ENCODE data around the gene ARSA. TPM values are rescaled to one million over a fixed set of nuclear protein-coding genes. Genes with fewer than 3 reads are reported as not detected.

ARSA gene
- total and polyA plus RNA-seq, 2 of the 13 experiments (the other 11 are each of a cell fraction or from before 2014, with no cell fraction given), result 9.0 to 11.5 TPM

DNA sequence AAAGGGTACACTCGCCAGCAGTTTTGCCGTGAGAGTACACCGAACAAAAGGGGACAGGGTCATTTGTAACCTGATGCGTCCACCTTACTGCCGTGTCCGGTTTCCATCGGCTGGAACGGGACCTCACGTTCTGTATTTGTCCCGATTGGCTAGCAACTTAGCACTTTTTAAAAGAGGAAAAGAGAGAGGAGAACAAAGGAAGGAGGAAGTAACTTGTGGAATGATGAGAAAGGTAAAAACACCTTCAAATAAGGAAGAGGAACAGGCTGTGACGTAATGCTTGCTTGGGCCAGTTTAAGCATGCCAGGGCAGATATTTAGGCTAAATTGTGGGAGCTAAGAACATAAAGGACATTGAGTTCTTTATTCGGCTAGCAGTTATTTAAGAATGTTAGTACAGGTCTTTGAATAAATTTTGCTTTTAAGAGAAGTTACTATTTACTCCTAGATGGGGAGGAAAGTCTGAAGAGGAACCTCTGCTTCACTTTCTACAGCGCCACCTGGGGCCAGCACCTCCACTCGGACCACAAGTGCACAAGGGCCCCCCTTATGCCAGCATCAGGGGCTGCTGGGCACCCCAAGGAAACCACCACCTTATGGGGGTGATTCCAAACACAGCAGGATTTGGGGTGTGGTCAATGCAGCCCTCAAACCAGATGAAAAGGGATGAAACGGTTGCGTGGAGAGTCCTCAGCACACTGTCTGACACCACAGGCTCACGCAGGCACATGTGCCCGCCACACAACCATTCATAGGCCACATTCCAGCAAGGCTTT is 5.8 kb downstream of the ARSA start (continued):
- TF ChIP-seq ZNF30 (CRISPR knock-in tag; IDR thresholded peaks at IDR 0.05) (peak; percentile 56; the same call in 1 of the 2 replicates), MEF2D (CRISPR knock-in tag; IDR thresholded peaks at IDR 0.05) (0 out of 2 replicates have a peak, but pooled peaks have one; percentile 22), NFIC (IDR thresholded peaks at IDR 0.05; ENCODE audit: low read length) (no peak), FOXC1 (CRISPR knock-in tag; IDR thresholded peaks at IDR 0.05; ENCODE audit: borderline replicate concordance) (no peak), ZNF317 (CRISPR knock-in tag; IDR thresholded peaks at IDR 0.05) (no peak), ZFP37 (CRISPR knock-in tag; IDR thresholded peaks at IDR 0.05; ENCODE audit: borderline replicate concordance) (no peak)
- TF ChIP-seq, protein P1, sequence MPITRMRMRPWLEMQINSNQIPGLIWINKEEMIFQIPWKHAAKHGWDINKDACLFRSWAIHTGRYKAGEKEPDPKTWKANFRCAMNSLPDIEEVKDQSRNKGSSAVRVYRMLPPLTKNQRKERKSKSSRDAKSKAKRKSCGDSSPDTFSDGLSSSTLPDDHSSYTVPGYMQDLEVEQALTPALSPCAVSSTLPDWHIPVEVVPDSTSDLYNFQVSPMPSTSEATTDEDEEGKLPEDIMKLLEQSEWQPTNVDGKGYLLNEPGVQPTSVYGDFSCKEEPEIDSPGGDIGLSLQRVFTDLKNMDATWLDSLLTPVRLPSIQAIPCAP (CRISPR knock-in tag; IDR thresholded peaks at IDR 0.05; ENCODE audit: low read depth), result no peak

DNA sequence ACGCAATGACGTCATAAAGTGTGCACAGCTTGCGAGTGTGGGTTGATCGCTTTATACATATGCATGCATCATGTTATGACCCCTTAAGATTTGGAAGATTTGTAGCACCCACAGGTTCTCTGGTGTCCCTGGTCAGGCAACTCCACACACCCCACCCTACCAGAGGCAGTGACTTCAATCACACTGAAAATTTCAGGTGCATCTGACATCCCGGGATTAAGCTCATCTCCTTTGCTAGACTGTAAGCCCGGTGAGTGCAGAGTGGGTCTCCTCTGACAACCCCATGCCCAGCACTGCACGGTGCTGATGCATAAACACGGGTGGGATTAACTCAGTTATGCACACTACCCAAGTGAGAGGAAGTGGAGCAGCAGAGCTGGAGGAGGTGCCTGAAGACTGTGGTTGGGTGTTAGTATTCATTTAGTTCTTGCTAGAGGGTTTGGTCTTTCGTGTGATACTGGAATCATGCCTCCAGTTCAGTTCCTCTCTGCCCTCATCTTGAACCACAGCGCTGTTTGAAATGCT is 6.5 kb downstream of the ARSA start:
- DNase-seq (ENCODE audit: low spot score) (no peak), ATAC-seq (peak; percentile 16), FAIRE-seq (no peak)
- peaks cover 60% of the 10 kb centered on the region for H3K4me1 ChIP-seq (ENCODE audit: insufficient read depth, low read length)
- H3K4me2 ChIP-seq (ENCODE audit: low read depth, low read length), result peak overlapping the region; percentile 97
- H3K4me3 ChIP-seq (replicated peaks in 1 of 3; ENCODE audit: insufficient read depth in 1 of 3, low read depth in 2 of 3, low read length in 3 of 3), result peak overlapping the region; percentile 46 to 61 (median 47)
- H3K36me3 ChIP-seq (replicated peaks in 1 of 2; ENCODE audit: control insufficient read depth in 1 of 2, insufficient read depth in 2 of 2, low read length in 2 of 2), result no peaks in the 10 kb centered on the region
- no peaks in the 10 kb centered on the region for H3K79me2 ChIP-seq (ENCODE audit: insufficient read depth, low read length)
- peak overlapping the region; percentile 39 for H3K9ac ChIP-seq (ENCODE audit: insufficient read depth, low read depth, low read length)
- POLR2A ChIA-PET, result interaction anchor here (0.9 to 2.2 kb wide), 6 partner anchors 19 to 78 kb away, joined by 3 to 14 read pairs (median 8); partner anchors contain the start of genes CHKB and SYCE3
- H3K27ac ChIP-seq (ENCODE audit: extremely low read length, insufficient read depth, low read length), result peak overlapping the region; percentile 9
- in situ Hi-C loops (cut with HindIII; ENCODE audit: extremely low pct_ligation_motif_present, low pct_unique_long_range_greater_than_20kb), result no loop called here
- 2% methylated on average over 10 of the region's 10 CpGs for WGBS (ENCODE audit: low lambda C conversion rate)
- H3K9me3 ChIP-seq (ENCODE audit: low read length), result no peaks in the 10 kb centered on the region
- intact Hi-C loops (cut with micrococcal nuclease; ENCODE audit: unreplicated experiment), result loop anchor here (2.0 kb wide), 1 partner anchor 77 kb away; no protein-coding TSS in a partner anchor
- BruUV-seq (replicated peaks), result TSS peak; percentile 50
- CTCF ChIA-PET (ENCODE audit: low intra/inter-chr PET ratio, low total read pairs), result interaction anchor here (1.3 to 2.2 kb wide), 4 partner anchors 45 to 79 kb away, joined by 5 to 37 read pairs (median 8); no protein-coding TSS in a partner anchor
- H4K20me1 ChIP-seq (ENCODE audit: insufficient read depth, low read length), result no peaks in the 10 kb centered on the region
- H3K27me3 ChIP-seq (ENCODE audit: control insufficient read depth in 1 of 2, insufficient read depth in 2 of 2, low read length in 2 of 2), result no peaks in the 10 kb centered on the region
- H2AFZ ChIP-seq (ENCODE audit: low read length), result no peak overlapping the region
- 0 out of 2 replicates have a peak, but pooled peaks have one; percentile 31 for TF ChIP-seq ZNF790 (CRISPR knock-in tag; IDR thresholded peaks at IDR 0.05; ENCODE audit: borderline replicate concordance)
- TF ChIP-seq, protein P2, sequence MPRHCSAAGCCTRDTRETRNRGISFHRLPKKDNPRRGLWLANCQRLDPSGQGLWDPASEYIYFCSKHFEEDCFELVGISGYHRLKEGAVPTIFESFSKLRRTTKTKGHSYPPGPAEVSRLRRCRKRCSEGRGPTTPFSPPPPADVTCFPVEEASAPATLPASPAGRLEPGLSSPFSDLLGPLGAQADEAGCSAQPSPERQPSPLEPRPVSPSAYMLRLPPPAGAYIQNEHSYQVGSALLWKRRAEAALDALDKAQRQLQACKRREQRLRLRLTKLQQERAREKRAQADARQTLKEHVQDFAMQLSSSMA (CRISPR knock-in tag; IDR thresholded peaks at IDR 0.05), result no peak
- no peak for TF ChIP-seq RBAK (CRISPR knock-in tag; IDR thresholded peaks at IDR 0.05)
- no peak for TF ChIP-seq TAF15 (IDR thresholded peaks at IDR 0.05; ENCODE audit: low read depth, low read length, poor library complexity, severe bottlenecking)
- TF ChIP-seq, protein P3, sequence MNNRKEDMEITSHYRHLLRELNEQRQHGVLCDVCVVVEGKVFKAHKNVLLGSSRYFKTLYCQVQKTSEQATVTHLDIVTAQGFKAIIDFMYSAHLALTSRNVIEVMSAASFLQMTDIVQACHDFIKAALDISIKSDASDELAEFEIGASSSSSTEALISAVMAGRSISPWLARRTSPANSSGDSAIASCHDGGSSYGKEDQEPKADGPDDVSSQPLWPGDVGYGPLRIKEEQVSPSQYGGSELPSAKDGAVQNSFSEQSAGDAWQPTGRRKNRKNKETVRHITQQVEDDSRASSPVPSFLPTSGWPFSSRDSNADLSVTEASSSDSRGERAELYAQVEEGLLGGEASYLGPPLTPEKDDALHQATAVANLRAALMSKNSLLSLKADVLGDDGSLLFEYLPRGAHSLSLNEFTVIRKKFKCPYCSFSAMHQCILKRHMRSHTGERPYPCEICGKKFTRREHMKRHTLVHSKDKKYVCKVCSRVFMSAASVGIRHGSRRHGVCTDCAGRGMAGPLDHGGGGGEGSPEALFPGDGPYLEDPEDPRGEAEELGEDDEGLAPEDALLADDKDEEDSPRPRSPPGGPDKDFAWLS (CRISPR knock-in tag; IDR thresholded peaks at IDR 0.05; ENCODE audit: borderline replicate concordance), result no peak
- no peak for TF ChIP-seq ZNF260 (CRISPR knock-in tag; IDR thresholded peaks at IDR 0.05; ENCODE audit: borderline replicate concordance, low read depth)
- peak; percentile 32; the same call in 1 of the 2 replicates for TF ChIP-seq GATAD2A (CRISPR knock-in tag; IDR thresholded peaks at IDR 0.05)
- peak; percentile 99; the same call in 1 of the 2 replicates for TF ChIP-seq ATF7 (IDR thresholded peaks at IDR 0.05)
- TF ChIP-seq ATF7 (CRISPR knock-in tag; IDR thresholded peaks at IDR 0.05), result no peak
- peak; percentile 97 for TF ChIP-seq CREB1 (IDR thresholded peaks at IDR 0.05)
- TF ChIP-seq CREB1 (CRISPR knock-in tag; IDR thresholded peaks at IDR 0.05), result 0 out of 2 replicates have a peak, but pooled peaks have one; percentile 8
- TF ChIP-seq ZBTB21 (CRISPR knock-in tag; IDR thresholded peaks at IDR 0.05), result 0 out of 2 replicates have a peak, but pooled peaks have one; percentile 12
- TF ChIP-seq MED1 (CRISPR knock-in tag; IDR thresholded peaks at IDR 0.05), result no peak

All from HepG2 (cell line).